NCI-H82 treated with DMSO at 0.1 percent for 48 hours (cell line): Measurements from ENCODE around the gene BCAS3.
"Not testable (repeated sequence)": the region's sequence is repeated elsewhere in the genome, so short reads cannot be mapped to it uniquely, and the experiment has no call there.

Experiments
- DNase-seq: peaks from one replicate; lab custom pipeline; 2025; ENCODE audit not compliant: unreplicated experiment; lab: John Stamatoyannopoulos, UW

The BCAS3 gene

GRCh38 chr17:60989846-60990245, 312.2 kb downstream of the BCAS3 start:
- no peak for DNase-seq

GRCh38 chr17:60993497-60993896, 315.8 kb downstream of the BCAS3 start:
- no peak for DNase-seq

GRCh38 chr17:60995680-60996079, 318.0 kb downstream of the BCAS3 start:
- no peak for DNase-seq

GRCh38 chr17:61000911-61001310, 323.3 kb downstream of the BCAS3 start:
- DNase-seq: no peak

GRCh38 chr17:61002316-61002736, 324.7 kb downstream of the BCAS3 start:
- DNase-seq: peak; percentile 37

GRCh38 chr17:61005358-61005757, 327.7 kb downstream of the BCAS3 start:
- no peak for DNase-seq

- not testable (repeated sequence) for DNase-seq
Observed at GRCh38 chr17:61005958-61006357, 328.3 kb downstream of the BCAS3 start.

GRCh38 chr17:61007980-61008379, 330.3 kb downstream of the BCAS3 start:
- no peak for DNase-seq

- no peak for DNase-seq
Observed at GRCh38 chr17:61009663-61010062, 332.0 kb downstream of the BCAS3 start.

- no peak for DNase-seq
Observed at GRCh38 chr17:61010661-61011170, 333.1 kb downstream of the BCAS3 start.

- DNase-seq: no peak
Observed at GRCh38 chr17:61011251-61011650, 333.6 kb downstream of the BCAS3 start.

GRCh38 chr17:61015966-61016365, 338.3 kb downstream of the BCAS3 start:
- no peak for DNase-seq

GRCh38 chr17:61017317-61018006, 339.8 kb downstream of the BCAS3 start:
- DNase-seq: no peak

GRCh38 chr17:61018938-61019337, 341.3 kb downstream of the BCAS3 start:
- DNase-seq: no peak

GRCh38 chr17:61023996-61024395, 346.3 kb downstream of the BCAS3 start:
- DNase-seq: no peak

- no peak for DNase-seq
Observed at GRCh38 chr17:61026818-61027217, 349.2 kb downstream of the BCAS3 start.

GRCh38 chr17:61029181-61029580, 351.5 kb downstream of the BCAS3 start:
- DNase-seq: no peak

- DNase-seq: no peak
Observed at GRCh38 chr17:61040666-61041065, 363.0 kb downstream of the BCAS3 start.

GRCh38 chr17:61042348-61042747, 364.7 kb downstream of the BCAS3 start:
- DNase-seq: not testable (repeated sequence)

GRCh38 chr17:61047515-61047914, 369.9 kb downstream of the BCAS3 start:
- no peak for DNase-seq

GRCh38 chr17:61048376-61049106, 370.9 kb downstream of the BCAS3 start:
- DNase-seq: no peak

GRCh38 chr17:61053469-61053868, 375.8 kb downstream of the BCAS3 start:
- no peak for DNase-seq
